ENCODE measurements around the gene KLHL29. TPM values are rescaled to one million over a fixed set of nuclear protein-coding genes. Genes with fewer than 3 reads are reported as not detected.

Gene KLHL29
- total RNA-seq, 1 experiment from 2014 or later: 2.6 TPM

DNA sequence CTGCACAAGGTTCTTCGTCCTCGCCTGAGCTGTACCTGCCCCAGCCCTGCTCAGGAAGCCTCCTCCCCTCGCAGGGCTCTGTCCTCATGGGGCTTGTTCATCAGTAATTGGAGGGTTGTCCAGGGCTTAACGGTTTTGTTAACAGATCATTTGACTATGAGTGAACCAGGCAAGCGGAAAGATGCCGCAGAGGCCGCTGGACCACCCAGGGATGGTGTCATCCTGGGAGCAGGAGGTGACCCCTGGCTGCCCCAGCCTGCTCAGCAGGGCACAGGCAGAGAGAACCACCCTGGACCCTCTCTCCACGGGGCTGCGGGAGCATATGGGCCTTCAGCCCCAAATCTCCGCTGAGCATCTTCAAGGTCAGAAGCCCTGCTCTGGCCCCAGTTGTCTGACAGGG, 264.3 kb downstream of the KLHL29 start:
- Histone ChIP-seq H3K9me3 (ENCODE audit: low read length) (no peaks in the 10 kb centered on the region), H3F3A (ENCODE audit: low read length, unreplicated experiment) (no peaks in the 10 kb centered on the region), H4K20me1 (ENCODE audit: low read length) (no peaks in the 10 kb centered on the region), H3K27ac (ENCODE audit: low read length) (no peak overlapping the region), H3K4me1 (ENCODE audit: insufficient read depth, low read length) (peaks cover 19% of the 10 kb centered on the region), H3K27me3 (ENCODE audit: low read length) (no peaks in the 10 kb centered on the region), H3K36me3 (ENCODE audit: low read depth, low read length) (no peaks in the 10 kb centered on the region), H3K4me2 (ENCODE audit: low read length) (no peak overlapping the region), H2AFZ (ENCODE audit: low read length) (no peak overlapping the region), H3K9me2 (replicated peaks; ENCODE audit: low read length) (no peaks in the 10 kb centered on the region), H3K4me3 (ENCODE audit: low read length) (no peak overlapping the region), H3K9ac (ENCODE audit: low read length) (no peak overlapping the region), H3K79me2 (ENCODE audit: low read length) (no peaks in the 10 kb centered on the region)
- ChIA-PET CTCF (no interaction called here), POLR2A (ENCODE audit: unreplicated experiment) (no interaction called here)
- BruUV-seq (replicated peaks): no TSS peak
- TF ChIP-seq EZH2phosphoT487 (IDR thresholded peaks at IDR 0.05; ENCODE audit: borderline replicate concordance, low read length) (no peak), EZH2 (IDR thresholded peaks at IDR 0.05; ENCODE audit: low read length, unreplicated experiment) (no peak)
- TF ChIP-seq, protein P1, sequence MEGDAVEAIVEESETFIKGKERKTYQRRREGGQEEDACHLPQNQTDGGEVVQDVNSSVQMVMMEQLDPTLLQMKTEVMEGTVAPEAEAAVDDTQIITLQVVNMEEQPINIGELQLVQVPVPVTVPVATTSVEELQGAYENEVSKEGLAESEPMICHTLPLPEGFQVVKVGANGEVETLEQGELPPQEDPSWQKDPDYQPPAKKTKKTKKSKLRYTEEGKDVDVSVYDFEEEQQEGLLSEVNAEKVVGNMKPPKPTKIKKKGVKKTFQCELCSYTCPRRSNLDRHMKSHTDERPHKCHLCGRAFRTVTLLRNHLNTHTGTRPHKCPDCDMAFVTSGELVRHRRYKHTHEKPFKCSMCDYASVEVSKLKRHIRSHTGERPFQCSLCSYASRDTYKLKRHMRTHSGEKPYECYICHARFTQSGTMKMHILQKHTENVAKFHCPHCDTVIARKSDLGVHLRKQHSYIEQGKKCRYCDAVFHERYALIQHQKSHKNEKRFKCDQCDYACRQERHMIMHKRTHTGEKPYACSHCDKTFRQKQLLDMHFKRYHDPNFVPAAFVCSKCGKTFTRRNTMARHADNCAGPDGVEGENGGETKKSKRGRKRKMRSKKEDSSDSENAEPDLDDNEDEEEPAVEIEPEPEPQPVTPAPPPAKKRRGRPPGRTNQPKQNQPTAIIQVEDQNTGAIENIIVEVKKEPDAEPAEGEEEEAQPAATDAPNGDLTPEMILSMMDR (conservative IDR thresholded peaks at IDR 0.05; ENCODE audit: low read depth, low read length): no peak
- intact Hi-C loops (cut with micrococcal nuclease): no loop called here
- DNase-seq (no peak), ATAC-seq (no peak)

DNA sequence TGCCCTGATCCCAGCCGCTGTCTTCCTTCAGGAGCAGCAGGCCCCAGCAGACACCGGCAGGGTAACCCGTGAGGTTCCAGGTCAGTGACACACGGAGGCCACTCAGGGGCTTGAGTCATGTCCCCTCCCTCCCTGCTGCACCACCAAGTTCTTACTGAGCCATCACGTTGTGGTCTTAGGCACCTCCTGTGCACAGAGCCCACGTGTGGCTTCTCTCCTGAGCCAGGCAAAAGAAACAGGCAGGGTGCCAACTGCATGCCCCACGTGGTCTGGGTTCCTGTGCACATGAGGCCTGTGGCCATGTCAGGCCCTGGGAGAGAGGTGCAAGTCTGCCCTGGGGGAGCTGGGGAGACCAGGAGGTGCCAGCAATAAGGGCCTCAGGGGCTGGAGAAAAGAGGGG, 264.8 kb downstream of the KLHL29 start:
- ATAC-seq (no peak), DNase-seq (no peak)
- no peaks in the 10 kb centered on the region for H4K20me1 ChIP-seq (ENCODE audit: low read length)
- no peaks in the 10 kb centered on the region for H3K36me3 ChIP-seq (ENCODE audit: low read depth, low read length)
- CTCF ChIA-PET: no interaction called here
- TF ChIP-seq, protein P1 (conservative IDR thresholded peaks at IDR 0.05; ENCODE audit: low read depth, low read length): no peak
- TF ChIP-seq EZH2phosphoT487 (IDR thresholded peaks at IDR 0.05; ENCODE audit: borderline replicate concordance, low read length): no peak
- TF ChIP-seq EZH2 (IDR thresholded peaks at IDR 0.05; ENCODE audit: low read length, unreplicated experiment): no peak
- H3K27me3 ChIP-seq (ENCODE audit: low read length): no peaks in the 10 kb centered on the region
- no peak overlapping the region for H3K4me3 ChIP-seq (ENCODE audit: low read length)
- no peaks in the 10 kb centered on the region for H3F3A ChIP-seq (ENCODE audit: low read length, unreplicated experiment)
- H2AFZ ChIP-seq (ENCODE audit: low read length): no peak overlapping the region
- no peak overlapping the region for H3K27ac ChIP-seq (ENCODE audit: low read length)
- POLR2A ChIA-PET (ENCODE audit: unreplicated experiment): no interaction called here
- no TSS peak for BruUV-seq (replicated peaks)
- no peak overlapping the region for H3K9ac ChIP-seq (ENCODE audit: low read length)
- intact Hi-C loops (cut with micrococcal nuclease): no loop called here
- H3K79me2 ChIP-seq (ENCODE audit: low read length): no peaks in the 10 kb centered on the region
- H3K4me2 ChIP-seq (ENCODE audit: low read length): no peak overlapping the region
- H3K4me1 ChIP-seq (ENCODE audit: insufficient read depth, low read length): peaks cover 19% of the 10 kb centered on the region
- no peaks in the 10 kb centered on the region for H3K9me3 ChIP-seq (ENCODE audit: low read length)
- H3K9me2 ChIP-seq (replicated peaks; ENCODE audit: low read length): no peaks in the 10 kb centered on the region

DNA sequence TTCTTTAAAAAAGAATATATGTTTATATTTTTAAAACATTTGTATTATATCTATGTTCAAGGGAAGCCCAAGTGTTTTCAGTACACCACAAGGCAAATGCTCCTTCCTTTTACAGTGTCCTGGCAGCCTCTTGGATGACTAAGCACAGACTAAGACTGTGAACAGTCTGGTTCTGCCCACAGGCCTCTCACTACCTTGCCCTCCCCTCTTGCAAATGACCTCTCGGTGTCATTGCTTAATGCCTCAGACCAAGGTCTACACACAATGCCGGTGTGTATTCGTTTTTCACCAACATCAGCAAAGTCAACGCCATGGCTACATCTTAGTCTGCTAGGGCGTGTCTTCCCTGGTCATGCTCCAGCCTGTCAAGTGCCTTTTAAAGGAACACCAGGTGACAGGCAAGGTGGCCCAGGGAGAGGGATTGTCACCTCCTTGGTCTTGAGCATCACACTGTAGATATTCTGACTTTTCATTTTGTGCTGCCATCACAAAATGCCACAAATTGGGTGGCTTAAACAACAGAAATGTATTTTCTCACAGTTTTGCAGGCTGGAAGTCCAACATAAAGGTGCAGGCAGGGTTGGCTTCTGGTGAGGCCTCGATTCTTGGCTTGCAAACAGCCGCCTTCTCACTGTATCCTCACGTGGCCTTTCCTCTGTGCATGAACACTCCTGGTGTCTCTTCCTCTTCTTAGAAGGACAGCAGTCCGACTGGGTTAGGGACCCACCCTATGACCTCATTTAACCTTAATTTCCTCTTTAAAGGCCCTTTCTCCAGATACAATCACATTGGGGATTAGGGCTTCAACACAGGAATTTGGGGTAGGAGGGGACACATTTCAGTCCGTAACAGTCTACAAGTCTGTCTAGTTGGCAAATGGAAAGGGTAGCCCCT, 266.5 kb downstream of the KLHL29 start:
- Histone ChIP-seq H3K27me3 (ENCODE audit: low read length) (no peaks in the 10 kb centered on the region), H3K4me1 (ENCODE audit: insufficient read depth, low read length) (peaks cover 19% of the 10 kb centered on the region), H3K79me2 (ENCODE audit: low read length) (no peaks in the 10 kb centered on the region), H3K4me3 (ENCODE audit: low read length) (no peak overlapping the region), H3K27ac (ENCODE audit: low read length) (no peak overlapping the region), H3K4me2 (ENCODE audit: low read length) (peak overlapping the region; percentile 32; the same call in 1 of the 2 replicates), H3K9me2 (replicated peaks; ENCODE audit: low read length) (no peaks in the 10 kb centered on the region), H3K9me3 (ENCODE audit: low read length) (no peaks in the 10 kb centered on the region), H3K9ac (ENCODE audit: low read length) (no peak overlapping the region), H3K36me3 (ENCODE audit: low read depth, low read length) (no peaks in the 10 kb centered on the region), H4K20me1 (ENCODE audit: low read length) (no peaks in the 10 kb centered on the region), H2AFZ (ENCODE audit: low read length) (no peak overlapping the region), H3F3A (ENCODE audit: low read length, unreplicated experiment) (no peaks in the 10 kb centered on the region)
- ChIA-PET CTCF (no interaction called here), POLR2A (ENCODE audit: unreplicated experiment) (no interaction called here)
- BruUV-seq (replicated peaks): no TSS peak
- intact Hi-C loops (cut with micrococcal nuclease): no loop called here
- ATAC-seq (peak; percentile 99), DNase-seq (peak; percentile 88)
- no peak for TF ChIP-seq EZH2phosphoT487 (IDR thresholded peaks at IDR 0.05; ENCODE audit: borderline replicate concordance, low read length)
- no peak for TF ChIP-seq EZH2 (IDR thresholded peaks at IDR 0.05; ENCODE audit: low read length, unreplicated experiment)
- TF ChIP-seq, protein P1 (conservative IDR thresholded peaks at IDR 0.05; ENCODE audit: low read depth, low read length): no peak
